Transverse colon (tissue), 4 donors: Measurements from ENCODE around the gene PDCD1. TPM values are rescaled to one million over a fixed set of nuclear protein-coding genes. Genes with fewer than 3 reads are reported as not detected.
"Not testable (repeated sequence)": the region's sequence is repeated elsewhere in the genome, so short reads cannot be mapped to it uniquely, and the experiment has no call there.

ENCODE experiments used
- DNase-seq: peaks from one replicate; pipeline ENCODE4 v3.0.0-alpha.2; 2019
- H3K27ac ChIP-seq, 4 donors: fragments of 200-600 bp; sonication (generic); 2 replicates each; pipeline ENCODE4 v1.5.1; 2016 to 2018; ENCODE audit warnings: inconsistent platforms in 4 of 4
- H3K27me3 ChIP-seq: fragments of 200-600 bp; sonication (generic); 2 replicates; pipeline ENCODE4 v1.5.1; 2017; ENCODE audit warnings: inconsistent platforms
- H3K36me3 ChIP-seq, 4 donors: fragments of 200-600 bp; sonication (generic); 2 replicates each; pipeline ENCODE4 v1.5.1; 2017 to 2019; ENCODE audit warnings: inconsistent platforms in 4 of 4
- H3K4me1 ChIP-seq, 4 donors: fragments of 200-600 bp; sonication (generic); 2 replicates each; pipeline ENCODE4 v1.5.1; 2017 to 2020; ENCODE audit warnings: inconsistent platforms in 4 of 4
- H3K4me3 ChIP-seq, 4 donors: fragments of 200-600 bp; sonication (generic); 1 replicate in 1 of 4; 2 replicates in 3 of 4; pipeline versions ENCODE4 v1.5.1 to v1.6.1; 2017 to 2019; ENCODE audit warnings: inconsistent platforms in 4 of 4
- H3K9me3 ChIP-seq, 2 donors: fragments of 200-600 bp; sonication (generic); 2 replicates each; pipeline ENCODE4 v1.5.1; 2017 to 2019; ENCODE audit warnings: inconsistent platforms in 2 of 2
- CTCF ChIP-seq, 5 experiments: fragments of 200-600 bp in 3 of 5; fragments of 450-650 bp in 2 of 5; sonication (generic) in 3 of 5; IDR thresholded peaks; 1 replicate in 2 of 5; 2 replicates in 3 of 5; pipeline ENCODE4 v1.5.1; 2016 to 2017; ENCODE audit warnings: antibody characterized with exemption in 5 of 5, inconsistent platforms in 3 of 5, mild to moderate bottlenecking in 2 of 5, moderate library complexity in 1 of 5
- EP300 ChIP-seq: sonication (generic); formaldehyde crosslinking; IDR thresholded peaks from one replicate; pipeline ENCODE4 v1.6.1; 2017; ENCODE audit warnings: antibody characterized with exemption, low read depth
- POLR2A ChIP-seq: fragments of 450-650 bp; IDR thresholded peaks from one replicate; pipeline ENCODE4 v1.6.1; 2016; ENCODE audit warnings: antibody characterized with exemption, mild to moderate bottlenecking, moderate library complexity
- POLR2AphosphoS5 ChIP-seq, 3 donors: sonication (generic); formaldehyde crosslinking; IDR thresholded peaks; one replicate each; pipeline ENCODE4 v1.6.1; 2016; ENCODE audit warnings: antibody characterized with exemption in 3 of 3
- WGBS, 2 donors: methylation state at CpG; one replicate each; pipeline ENCODE4 v1.1.5; 2018; ENCODE audit warnings: low coverage in 1 of 2; 5-methylcytosine and 5-hydroxymethylcytosine counted together
- in situ Hi-C, 4 donors: fragments of 200-750 bp; cut with MboI; loops; one replicate each; pipeline versions ENCODE4 v1.15.0 to v1.15.1; 2017; ENCODE audit warnings: low sequenced_read_pairs in 3 of 4, low pct_ligation_motif_present in 1 of 4, low pct_unique_long_range_greater_than_20kb in 1 of 4
- intact Hi-C: fragments of 100-400 bp; cut with DNase I; formaldehyde crosslinking; loops from one replicate; pipeline ENCODE4 v1.15.1; 2023; ENCODE audit warnings: low total_unique reads
- total RNA-seq, 4 donors: library from RNA; depleted of rRNA; stranded (reverse); fragments of >200 nt; gene quantifications; one replicate each; pipeline ENCODE4 v1.1.0, GENCODE V29; 2016

The PDCD1 gene
- total RNA-seq, 4 donors from 2014 or later: 0.55 to 0.64 TPM; not detected in 2

- WGBS, 2 donors: 88 to 97% methylated on average over 5 to 10 of the region's 10 CpGs
- intact Hi-C loops: no loop called here
- H3K27ac ChIP-seq: no peak overlapping the region
- H3K4me3 ChIP-seq: no peak overlapping the region
- no peaks in the 10 kb centered on the region for H3K36me3 ChIP-seq
- H3K27me3 ChIP-seq: peaks cover 28% of the 10 kb centered on the region
- no peaks in the 10 kb centered on the region for H3K9me3 ChIP-seq
- TF ChIP-seq POLR2A: no peak
- TF ChIP-seq CTCF (IDR thresholded peaks at IDR 0.05): no peak
- TF ChIP-seq EP300: no peak
- TF ChIP-seq POLR2AphosphoS5 (IDR thresholded peaks at IDR 0.05): no peak
- no peak for DNase-seq
- peaks cover 0 to 3% (median 0%) of the 10 kb centered on the region in 4 donors for H3K4me1 ChIP-seq
- in situ Hi-C loops: no loop called here
These were observed 24.0 kb downstream of the PDCD1 start for GRCh38 chr2:241834527-241835210.

- not testable (repeated sequence) for DNase-seq
These were observed 24.8 kb downstream of the PDCD1 start for GRCh38 chr2:241833756-241834526.

GRCh38 chr2:241833101-241833663 is 25.5 kb downstream of the PDCD1 start:
- WGBS, 2 donors: 40 to 41% methylated on average over 13 of the region's 13 CpGs
- peaks cover 0 to 3% (median 0%) of the 10 kb centered on the region in 4 donors for H3K4me1 ChIP-seq
- intact Hi-C loops (no loop called here), in situ Hi-C loops (no loop called here)
- no peak overlapping the region for H3K4me3 ChIP-seq
- no peaks in the 10 kb centered on the region for H3K9me3 ChIP-seq
- H3K27me3 ChIP-seq: peaks cover 22% of the 10 kb centered on the region
- H3K27ac ChIP-seq: no peak overlapping the region
- no peak for DNase-seq
- no peaks in the 10 kb centered on the region for H3K36me3 ChIP-seq
- TF ChIP-seq POLR2AphosphoS5 (IDR thresholded peaks at IDR 0.05): no peak
- TF ChIP-seq POLR2A: no peak
- TF ChIP-seq EP300: no peak
- no peak for TF ChIP-seq CTCF (IDR thresholded peaks at IDR 0.05)

More at GRCh38 chr2:241833756-241834526, 24.8 kb downstream of the PDCD1 start:
- H3K27ac ChIP-seq, in situ Hi-C loops, H3K4me1 ChIP-seq, H3K4me3 ChIP-seq, intact Hi-C loops, H3K36me3 ChIP-seq, H3K9me3 ChIP-seq: not testable (repeated sequence)
- peaks cover 28% of the 10 kb centered on the region for H3K27me3 ChIP-seq
- 54 to 70% methylated on average over 5 to 26 of the region's 28 CpGs for WGBS, 2 donors

- peaks cover 3% of the 10 kb centered on the region for H3K27me3 ChIP-seq
- WGBS, 2 donors: 56 to 63% methylated on average over 2 of the region's 2 CpGs
- in situ Hi-C loops: no loop called here
- H3K36me3 ChIP-seq: no peaks in the 10 kb centered on the region
- H3K4me3 ChIP-seq: no peak overlapping the region
- DNase-seq: no peak
- no peaks in the 10 kb centered on the region for H3K4me1 ChIP-seq
- H3K9me3 ChIP-seq: peaks cover 4 to 10% of the 10 kb centered on the region in 2 donors
- intact Hi-C loops: no loop called here
- no peak for TF ChIP-seq EP300
- TF ChIP-seq POLR2A: no peak
- no peak for TF ChIP-seq CTCF (IDR thresholded peaks at IDR 0.05)
- TF ChIP-seq POLR2AphosphoS5 (IDR thresholded peaks at IDR 0.05): no peak
- H3K27ac ChIP-seq: no peak overlapping the region
These were observed 31.3 kb downstream of the PDCD1 start for GRCh38 chr2:241827394-241827793.

GRCh38 chr2:241823531-241824437 is 34.9 kb downstream of the PDCD1 start:
- H3K27me3 ChIP-seq, intact Hi-C loops, H3K36me3 ChIP-seq, H3K4me3 ChIP-seq, H3K4me1 ChIP-seq, DNase-seq, in situ Hi-C loops, H3K27ac ChIP-seq, H3K9me3 ChIP-seq: not testable (repeated sequence)
- WGBS, 2 donors: 92% methylated on average over 21 to 45 of the region's 45 CpGs
